GM18505 (cell line): ENCODE measurements around the gene SLC38A3.

Experiments
- ATAC-seq: cut with Tn5 transposase; IDR thresholded peaks from one replicate; pipeline ENCODE4 v1.9.1; 2021; ENCODE audit not compliant: unreplicated experiment
- POLR2A ChIP-seq: IDR thresholded peaks from 4 replicates; pipeline ENCODE4 v1.6.1; 2011; ENCODE audit warnings: borderline replicate concordance; ENCODE audit not compliant: insufficient read depth, insufficient read length; ENCODE audit errors: extremely low read depth

Gene SLC38A3

GRCh38 chr3:50204804-50205412 lies at the start of gene SLC38A3:
Gene SLC38A3, plus strand, starts transcription at chr3:50205271. Its CDS starts 8,929 bp downstream, at chr3:50214200.
- no peak for TF ChIP-seq POLR2A

DNA sequence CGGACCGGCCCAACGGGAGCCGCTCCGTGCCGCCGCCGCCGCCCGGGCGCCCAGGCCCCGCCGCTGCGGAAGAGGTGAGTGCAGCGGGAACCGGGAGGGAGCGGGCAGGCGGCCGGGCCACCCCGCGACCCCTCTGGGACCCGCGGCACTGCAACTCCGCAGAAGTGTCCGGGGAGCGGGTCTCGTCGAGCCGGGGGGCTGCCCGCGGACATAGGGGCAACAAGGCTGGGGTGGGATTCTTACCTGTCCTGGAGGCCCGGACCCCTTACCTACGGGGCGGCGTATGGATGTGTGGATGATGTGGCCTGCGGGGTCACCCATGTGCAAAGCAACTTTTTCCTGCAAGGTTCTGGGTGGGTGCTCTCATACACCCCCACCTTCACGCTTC lies 49.6 kb upstream of the SLC38A3 start:
- ATAC-seq, result peak; percentile 4
- no peak for TF ChIP-seq POLR2A

More at GRCh38 chr3:50204804-50205412, at the start of gene SLC38A3:
- no peak for ATAC-seq

- no peak for TF ChIP-seq POLR2A
Measured at GRCh38 chr3:50155891-50156290, 49.2 kb upstream of the SLC38A3 start.

GRCh38 chr3:50156549-50157493 lies 48.2 kb upstream of the SLC38A3 start:
- no peak for ATAC-seq
- TF ChIP-seq POLR2A, result no peak

More at GRCh38 chr3:50155891-50156290, 49.2 kb upstream of the SLC38A3 start:
- ATAC-seq, result no peak

DNA sequence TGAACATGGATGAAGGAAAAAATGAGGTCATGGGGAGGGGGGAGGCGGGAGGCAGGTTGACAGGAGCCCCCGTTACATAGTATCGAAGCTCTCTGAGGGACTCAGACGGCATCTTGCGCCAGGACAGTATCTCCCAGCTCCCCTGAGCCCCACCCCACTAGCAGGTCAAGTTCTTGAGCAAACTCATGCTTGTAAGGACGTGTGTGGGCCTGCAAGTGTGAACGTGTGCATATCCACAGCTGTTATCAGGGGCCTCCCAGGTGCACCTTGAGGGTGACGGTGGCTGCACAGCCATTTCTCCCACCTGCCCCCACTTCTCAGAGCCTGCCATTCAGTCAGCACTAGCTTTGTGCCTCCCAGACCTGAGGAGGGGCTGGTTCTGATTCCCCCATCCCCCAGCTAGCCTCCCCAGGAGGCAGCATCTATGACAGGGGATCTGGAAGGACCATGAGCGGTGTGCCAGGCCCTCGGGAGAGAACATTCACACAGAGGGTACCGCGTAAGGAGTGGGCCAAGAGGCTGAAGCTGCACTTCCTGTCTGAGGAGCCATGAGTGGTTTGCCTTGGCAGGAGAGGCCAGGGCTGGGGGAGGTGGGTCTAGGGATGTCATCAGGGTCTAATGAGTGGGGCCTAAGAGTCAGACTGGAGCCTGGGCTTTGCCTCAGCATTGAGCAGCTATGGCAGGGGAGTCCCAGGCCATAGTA lies 47.1 kb upstream of the SLC38A3 start:
- no peak for ATAC-seq
- no peak for TF ChIP-seq POLR2A

- TF ChIP-seq POLR2A, result no peak
Measured at GRCh38 chr3:50158530-50159146, 46.4 kb upstream of the SLC38A3 start.

DNA sequence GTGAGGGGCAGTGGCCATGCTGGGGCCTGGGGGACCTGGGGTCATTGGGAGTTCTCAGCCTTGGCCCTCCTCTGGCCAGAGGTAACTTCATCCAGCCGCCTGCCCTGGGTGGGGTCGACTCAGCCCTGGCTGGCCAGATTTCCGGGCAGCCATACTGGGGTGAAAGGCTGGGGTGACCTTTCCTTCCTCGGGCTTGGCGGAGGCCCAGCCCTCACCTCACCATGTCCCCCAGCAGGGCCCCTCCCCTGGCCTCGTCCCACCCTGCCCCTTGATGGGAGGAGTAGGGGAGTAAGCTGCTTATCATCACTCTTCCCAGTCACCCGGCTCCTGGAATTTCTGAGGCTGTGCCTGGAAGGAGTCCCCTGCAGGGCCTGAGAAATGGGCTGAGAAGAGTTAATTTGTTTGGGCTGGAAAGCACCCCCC lies 44.5 kb upstream of the SLC38A3 start:
- TF ChIP-seq POLR2A, result no peak

More at GRCh38 chr3:50158530-50159146, 46.4 kb upstream of the SLC38A3 start:
- no peak for ATAC-seq

GRCh38 chr3:50161320-50161719 lies 43.8 kb upstream of the SLC38A3 start:
- no peak for TF ChIP-seq POLR2A
- ATAC-seq, result no peak

More for the DNA sequence above, 44.5 kb upstream of the SLC38A3 start:
- ATAC-seq, result no peak

- no peak for ATAC-seq
- TF ChIP-seq POLR2A, result no peak
Measured at GRCh38 chr3:50162034-50162883, 42.8 kb upstream of the SLC38A3 start.

DNA sequence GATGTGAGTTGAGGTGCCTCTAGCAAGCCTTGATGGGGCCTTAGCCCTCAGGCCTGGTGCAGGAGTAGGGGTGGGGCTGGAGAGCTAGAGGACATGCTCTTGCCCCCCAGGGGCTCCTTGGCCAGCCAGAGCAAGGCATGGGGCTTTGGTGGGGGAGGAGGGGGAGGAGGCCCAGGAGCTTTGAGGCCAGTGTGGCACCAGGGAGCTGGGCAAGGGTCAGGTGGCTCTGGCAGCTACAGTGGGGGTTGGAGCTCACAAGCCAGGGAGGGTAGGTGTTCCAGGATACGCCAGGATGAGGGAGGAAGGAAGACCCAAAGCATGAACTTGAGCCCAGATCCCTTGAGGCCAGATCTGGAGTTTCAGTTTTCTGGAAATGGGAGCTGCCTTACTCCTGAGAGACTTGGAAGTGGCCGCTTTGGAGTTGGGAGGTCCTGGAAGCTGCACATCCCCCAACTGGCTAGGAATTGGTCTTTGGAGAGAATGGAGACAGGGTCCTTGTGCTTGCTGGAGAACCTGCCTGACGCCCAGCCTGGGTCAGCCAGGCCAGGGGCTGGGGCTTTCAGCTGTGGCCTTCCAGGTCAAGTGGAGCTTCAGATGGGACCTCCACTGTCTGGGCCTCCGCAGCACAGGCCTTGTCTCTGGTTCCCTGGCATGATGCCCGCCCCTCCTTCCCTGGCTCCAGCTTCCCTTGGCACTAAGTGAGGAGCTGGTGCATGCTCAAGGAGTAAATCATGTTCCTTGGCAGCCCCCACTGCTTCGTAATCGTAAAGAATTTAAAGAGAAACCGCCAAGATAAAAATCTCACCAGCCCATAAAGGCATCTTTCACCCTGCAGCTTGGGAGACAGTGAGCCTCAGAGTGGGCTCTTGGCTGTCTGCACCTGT lies 41.3 kb upstream of the SLC38A3 start:
- no peak for TF ChIP-seq POLR2A
- ATAC-seq, result no peak

- no peak for TF ChIP-seq POLR2A
- no peak for ATAC-seq
Measured at GRCh38 chr3:50164481-50164880, 40.6 kb upstream of the SLC38A3 start.
